ENCODE results near the gene DCHS1.
A peak's percentile ranks its signal among the peaks of the same experiment; 100 is the strongest.

DCHS1 gene

GRCh38 chr11:6596239-6596877, 59.3 kb downstream of the DCHS1 start:
- no peaks in the 10 kb centered on the region for H3K9me3 ChIP-seq (ENCODE audit: control insufficient read depth, low read length)
- no peaks in the 10 kb centered on the region for H3K27me3 ChIP-seq (replicated peaks; ENCODE audit: control insufficient read depth, insufficient read depth, low read length)
- H3K9ac ChIP-seq (ENCODE audit: low read length): no peak overlapping the region
- DNase-seq (ENCODE audit: low read depth): no peak
- peaks cover 73% of the 10 kb centered on the region for H3K36me3 ChIP-seq (ENCODE audit: control insufficient read depth, insufficient read depth, low read length, severe bottlenecking)
- peaks cover 9% of the 10 kb centered on the region for H3K4me1 ChIP-seq (ENCODE audit: control insufficient read depth, insufficient read depth, low read length)
- H3K4me3 ChIP-seq (ENCODE audit: low read length): no peak overlapping the region

DNA sequence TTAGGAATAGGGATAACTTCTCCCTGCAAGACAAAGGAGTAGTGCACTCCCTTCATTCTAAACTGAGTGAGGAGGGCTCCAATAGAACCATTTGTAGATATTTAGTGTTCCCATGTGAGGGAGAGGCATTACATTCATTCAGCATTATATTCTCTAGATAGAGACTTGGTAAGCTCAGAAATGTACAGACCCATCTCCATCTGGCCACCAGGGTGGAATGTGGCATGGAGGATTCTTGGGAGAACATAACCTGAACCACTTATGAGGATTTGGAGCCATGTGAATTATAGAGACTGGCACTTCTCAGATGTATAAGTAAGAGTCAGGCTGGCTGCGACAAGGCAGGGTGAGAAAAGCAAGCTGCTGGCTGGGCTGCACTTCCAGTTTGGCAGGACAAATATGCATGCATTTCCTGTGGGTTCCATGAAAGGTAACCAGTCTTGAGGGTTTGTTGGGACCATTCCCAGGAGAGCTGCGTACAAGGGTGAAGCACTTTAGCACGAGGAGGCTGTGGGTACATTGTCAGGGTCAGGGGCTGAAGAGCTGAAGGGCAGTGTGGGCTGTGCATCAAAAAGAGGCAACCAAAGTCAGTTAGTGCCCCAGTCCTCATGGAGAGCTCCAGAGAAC, 61.4 kb downstream of the DCHS1 start:
- DNase-seq (ENCODE audit: low read depth): no peak
- H3K27me3 ChIP-seq (replicated peaks; ENCODE audit: control insufficient read depth, insufficient read depth, low read length): no peaks in the 10 kb centered on the region
- peaks cover 52% of the 10 kb centered on the region for H3K36me3 ChIP-seq (ENCODE audit: control insufficient read depth, insufficient read depth, low read length, severe bottlenecking)

GRCh38 chr11:6588018-6588417, 67.6 kb downstream of the DCHS1 start:
- DNase-seq (ENCODE audit: low read depth): no peak
- Histone ChIP-seq H3K4me3 (ENCODE audit: low read length) (no peak overlapping the region), H3K9me3 (ENCODE audit: control insufficient read depth, low read length) (peaks cover 16% of the 10 kb centered on the region), H3K27me3 (replicated peaks; ENCODE audit: control insufficient read depth, insufficient read depth, low read length) (no peaks in the 10 kb centered on the region), H3K4me1 (ENCODE audit: control insufficient read depth, insufficient read depth, low read length) (no peaks in the 10 kb centered on the region), H3K9ac (ENCODE audit: low read length) (no peak overlapping the region), H3K36me3 (ENCODE audit: control insufficient read depth, insufficient read depth, low read length, severe bottlenecking) (peaks cover 7% of the 10 kb centered on the region)

More for the DNA sequence above, 61.4 kb downstream of the DCHS1 start:
- Histone ChIP-seq H3K4me3 (ENCODE audit: low read length) (no peak overlapping the region), H3K9me3 (ENCODE audit: control insufficient read depth, low read length) (no peaks in the 10 kb centered on the region), H3K9ac (ENCODE audit: low read length) (no peak overlapping the region), H3K4me1 (ENCODE audit: control insufficient read depth, insufficient read depth, low read length) (peaks cover 9% of the 10 kb centered on the region)

- Histone ChIP-seq H3K4me1 (ENCODE audit: control insufficient read depth, insufficient read depth, low read length) (no peaks in the 10 kb centered on the region), H3K9ac (ENCODE audit: low read length) (no peak overlapping the region), H3K27me3 (replicated peaks; ENCODE audit: control insufficient read depth, insufficient read depth, low read length) (no peaks in the 10 kb centered on the region), H3K9me3 (ENCODE audit: control insufficient read depth, low read length) (peaks cover 20% of the 10 kb centered on the region), H3K4me3 (ENCODE audit: low read length) (no peak overlapping the region), H3K36me3 (ENCODE audit: control insufficient read depth, insufficient read depth, low read length, severe bottlenecking) (peaks cover 7% of the 10 kb centered on the region)
- no peak for DNase-seq (ENCODE audit: low read depth)
Observed at GRCh38 chr11:6587360-6587953, 68.2 kb downstream of the DCHS1 start.

GRCh38 chr11:6586434-6587359, 68.9 kb downstream of the DCHS1 start:
- no peak for DNase-seq (ENCODE audit: low read depth)
- peaks cover 23% of the 10 kb centered on the region for H3K9me3 ChIP-seq (ENCODE audit: control insufficient read depth, low read length)
- peaks cover 1% of the 10 kb centered on the region for H3K36me3 ChIP-seq (ENCODE audit: control insufficient read depth, insufficient read depth, low read length, severe bottlenecking)
- no peaks in the 10 kb centered on the region for H3K4me1 ChIP-seq (ENCODE audit: control insufficient read depth, insufficient read depth, low read length)
- no peaks in the 10 kb centered on the region for H3K27me3 ChIP-seq (replicated peaks; ENCODE audit: control insufficient read depth, insufficient read depth, low read length)
- H3K4me3 ChIP-seq (ENCODE audit: low read length): no peak overlapping the region
- H3K9ac ChIP-seq (ENCODE audit: low read length): no peak overlapping the region

GRCh38 chr11:6584528-6584927, 71.1 kb downstream of the DCHS1 start:
- no peaks in the 10 kb centered on the region for H3K27me3 ChIP-seq (replicated peaks; ENCODE audit: control insufficient read depth, insufficient read depth, low read length)
- no peak overlapping the region for H3K9ac ChIP-seq (ENCODE audit: low read length)
- H3K9me3 ChIP-seq (ENCODE audit: control insufficient read depth, low read length): peaks cover 23% of the 10 kb centered on the region
- no peak for DNase-seq (ENCODE audit: low read depth)
- H3K4me3 ChIP-seq (ENCODE audit: low read length): no peak overlapping the region
- H3K36me3 ChIP-seq (ENCODE audit: control insufficient read depth, insufficient read depth, low read length, severe bottlenecking): peaks cover 3% of the 10 kb centered on the region
- H3K4me1 ChIP-seq (ENCODE audit: control insufficient read depth, insufficient read depth, low read length): no peaks in the 10 kb centered on the region

GRCh38 chr11:6583584-6583983, 72.0 kb downstream of the DCHS1 start:
- DNase-seq (ENCODE audit: low read depth): no peak
- Histone ChIP-seq H3K9ac (ENCODE audit: low read length) (no peak overlapping the region), H3K4me1 (ENCODE audit: control insufficient read depth, insufficient read depth, low read length) (no peaks in the 10 kb centered on the region), H3K27me3 (replicated peaks; ENCODE audit: control insufficient read depth, insufficient read depth, low read length) (no peaks in the 10 kb centered on the region), H3K4me3 (ENCODE audit: low read length) (no peak overlapping the region), H3K36me3 (ENCODE audit: control insufficient read depth, insufficient read depth, low read length, severe bottlenecking) (peaks cover 3% of the 10 kb centered on the region), H3K9me3 (ENCODE audit: control insufficient read depth, low read length) (peaks cover 23% of the 10 kb centered on the region)

DNA sequence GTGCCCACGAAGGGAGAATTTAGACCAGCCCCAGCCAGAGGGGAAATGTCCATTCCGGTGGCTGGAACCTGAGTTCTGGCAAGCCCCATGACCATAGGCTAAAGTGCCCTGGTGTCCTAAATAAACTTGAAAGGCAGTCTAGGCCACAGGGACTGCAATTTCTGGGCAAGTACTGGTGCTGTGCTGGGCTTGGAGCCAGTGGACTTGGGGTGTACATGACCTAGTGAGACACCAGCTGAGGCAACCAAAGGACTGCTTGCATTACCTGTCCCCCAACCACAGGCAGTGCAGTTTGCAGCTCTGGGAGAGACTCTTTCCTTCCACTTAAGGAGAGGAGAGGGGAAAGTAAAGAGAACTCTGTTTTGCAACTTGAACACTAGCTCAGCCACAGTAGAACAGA, 75.9 kb downstream of the DCHS1 start:
- peaks cover 3% of the 10 kb centered on the region for H3K36me3 ChIP-seq (ENCODE audit: control insufficient read depth, insufficient read depth, low read length, severe bottlenecking)
- H3K4me1 ChIP-seq (ENCODE audit: control insufficient read depth, insufficient read depth, low read length): peaks cover 24% of the 10 kb centered on the region
- no peak for DNase-seq (ENCODE audit: low read depth)
- H3K27me3 ChIP-seq (replicated peaks; ENCODE audit: control insufficient read depth, insufficient read depth, low read length): no peaks in the 10 kb centered on the region
- no peak overlapping the region for H3K4me3 ChIP-seq (ENCODE audit: low read length)
- H3K9me3 ChIP-seq (ENCODE audit: control insufficient read depth, low read length): peaks cover 22% of the 10 kb centered on the region
- H3K9ac ChIP-seq (ENCODE audit: low read length): no peak overlapping the region

- Histone ChIP-seq H3K36me3 (ENCODE audit: control insufficient read depth, insufficient read depth, low read length, severe bottlenecking) (peaks cover 3% of the 10 kb centered on the region), H3K4me1 (ENCODE audit: control insufficient read depth, insufficient read depth, low read length) (peaks cover 24% of the 10 kb centered on the region), H3K9ac (ENCODE audit: low read length) (no peak overlapping the region), H3K9me3 (ENCODE audit: control insufficient read depth, low read length) (peaks cover 7% of the 10 kb centered on the region), H3K4me3 (ENCODE audit: low read length) (no peak overlapping the region), H3K27me3 (replicated peaks; ENCODE audit: control insufficient read depth, insufficient read depth, low read length) (no peaks in the 10 kb centered on the region)
- no peak for DNase-seq (ENCODE audit: low read depth)
Observed at GRCh38 chr11:6578134-6578533, 77.5 kb downstream of the DCHS1 start.

GRCh38 chr11:6576471-6577373, 78.9 kb downstream of the DCHS1 start:
- peak; percentile 65 for DNase-seq (ENCODE audit: low read depth)
- H3K9me3 ChIP-seq (ENCODE audit: control insufficient read depth, low read length): no peaks in the 10 kb centered on the region
- no peaks in the 10 kb centered on the region for H3K27me3 ChIP-seq (replicated peaks; ENCODE audit: control insufficient read depth, insufficient read depth, low read length)
- peak overlapping the region; percentile 19 for H3K9ac ChIP-seq (ENCODE audit: low read length)
- peaks cover 35% of the 10 kb centered on the region for H3K4me1 ChIP-seq (ENCODE audit: control insufficient read depth, insufficient read depth, low read length)
- no peak overlapping the region for H3K4me3 ChIP-seq (ENCODE audit: low read length)
- peaks cover 3% of the 10 kb centered on the region for H3K36me3 ChIP-seq (ENCODE audit: control insufficient read depth, insufficient read depth, low read length, severe bottlenecking)
